Gastroesophageal sphincter (tissue), 4 donors: ENCODE results near the gene RHBDF1. TPM values are rescaled to one million over a fixed set of nuclear protein-coding genes. Genes with fewer than 3 reads are reported as not detected.

Experiments
- ATAC-seq: fragments of 150-250 bp; one replicate; pipeline ENCODE4 v1.9.1; 2016; ENCODE audit warnings: mild to moderate bottlenecking, moderate library complexity
- H3K27ac ChIP-seq, 4 donors: fragments of 200-600 bp; sonication (generic) in 3 of 4; 1 replicate in 3 of 4; 2 replicates in 1 of 4; pipeline ENCODE4 v1.5.1; 2016 to 2019
- H3K27me3 ChIP-seq: fragments of 200-600 bp; sonication (generic); one replicate; pipeline ENCODE4 v1.5.1; 2019
- H3K36me3 ChIP-seq, 2 donors: fragments of 200-600 bp; sonication (generic); one replicate each; pipeline ENCODE4 v1.5.1; 2019; ENCODE audit warnings: control low read depth in 1 of 2
- H3K4me1 ChIP-seq, 3 donors: fragments of 200-600 bp; sonication (generic); 1 replicate in 2 of 3; 2 replicates in 1 of 3; pipeline ENCODE4 v1.5.1; 2016 to 2019; ENCODE audit warnings: control low read depth in 2 of 3
- H3K4me3 ChIP-seq, 2 donors: fragments of 200-600 bp; sonication (generic); one replicate each; pipeline ENCODE4 v1.5.1; 2019; ENCODE audit warnings: mild to moderate bottlenecking in 1 of 2, moderate library complexity in 1 of 2
- H3K9me3 ChIP-seq, 3 donors: fragments of 200-600 bp; sonication (generic); one replicate each; pipeline ENCODE4 v1.5.1; 2017 to 2019; ENCODE audit warnings: control low read depth in 2 of 3
- CTCF ChIP-seq, 4 experiments: fragments of 200-600 bp in 2 of 4; fragments of 450-650 bp in 2 of 4; sonication (generic) in 1 of 4; IDR thresholded peaks; one replicate each; pipeline ENCODE4 v1.5.1; 2017 to 2019; ENCODE audit warnings: antibody characterized with exemption in 4 of 4, mild to moderate bottlenecking in 2 of 4, moderate library complexity in 2 of 4
- EP300 ChIP-seq: sonication (generic); formaldehyde crosslinking; IDR thresholded peaks from one replicate; pipeline ENCODE4 v1.6.1; 2017; ENCODE audit warnings: antibody characterized with exemption, mild to moderate bottlenecking
- POLR2A ChIP-seq, 2 donors: fragments of 450-650 bp; IDR thresholded peaks; one replicate each; pipeline ENCODE4 v1.6.1; 2017; ENCODE audit warnings: antibody characterized with exemption in 2 of 2, mild to moderate bottlenecking in 2 of 2, moderate library complexity in 1 of 2
- POLR2AphosphoS5 ChIP-seq: sonication (generic); formaldehyde crosslinking; IDR thresholded peaks from one replicate; pipeline ENCODE4 v1.6.1; 2017; ENCODE audit warnings: antibody characterized with exemption
- WGBS, 2 donors: methylation state at CpG; one replicate each; pipeline ENCODE4 v1.1.5; 2018; ENCODE audit warnings: low coverage in 1 of 2; 5-methylcytosine and 5-hydroxymethylcytosine counted together
- total RNA-seq, 4 donors: library from RNA; depleted of rRNA; stranded (reverse); fragments of >200 nt; gene quantifications; one replicate each; pipeline ENCODE4 v1.1.0, GENCODE V29; 2016

Gene RHBDF1
- total RNA-seq, 4 donors from 2014 or later: 21.0 to 52.3 (median 33.0) TPM

- no peak for ATAC-seq
- no CpG with 5 or more reads among the region's 18 CpGs for WGBS, 2 donors
- H3K4me3 ChIP-seq: no peak overlapping the region
- TF ChIP-seq EP300 (no peak), POLR2A (IDR thresholded peaks at IDR 0.05) (no peak), POLR2AphosphoS5 (no peak), CTCF (IDR thresholded peaks at IDR 0.05) (no peak)
- H3K27me3 ChIP-seq: no peaks in the 10 kb centered on the region
- H3K9me3 ChIP-seq: no peaks in the 10 kb centered on the region
- peak overlapping the region in 3 of 4 donors; percentile 68 to 72 (median 70) for H3K27ac ChIP-seq
- peaks cover 0 to 35% (median 25%) of the 10 kb centered on the region in 3 donors for H3K4me1 ChIP-seq
- peaks cover 0 to 88% of the 10 kb centered on the region in 2 donors for H3K36me3 ChIP-seq
Observed at GRCh38 chr16:85407-85782, 13.0 kb upstream of the RHBDF1 start.

GRCh38 chr16:84718-85406 is 12.4 kb upstream of the RHBDF1 start:
- peak; percentile 89 for ATAC-seq
- Histone ChIP-seq H3K4me1 (peaks cover 0 to 40% (median 25%) of the 10 kb centered on the region in 3 donors), H3K27ac (peak overlapping the region in 3 of 4 donors; percentile 68 to 72 (median 70)), H3K36me3 (peaks cover 0 to 88% of the 10 kb centered on the region in 2 donors), H3K9me3 (no peaks in the 10 kb centered on the region), H3K27me3 (no peaks in the 10 kb centered on the region), H3K4me3 (no peak overlapping the region)
- WGBS, 2 donors: 0% methylated on average over 1 of the region's 7 CpGs; no CpG with 5 or more reads in 1 of the 2 donors
- TF ChIP-seq POLR2A (IDR thresholded peaks at IDR 0.05) (no peak), POLR2AphosphoS5 (peak; percentile 57)

- H3K4me1 ChIP-seq: peaks cover 0 to 48% (median 31%) of the 10 kb centered on the region in 3 donors
- no peaks in the 10 kb centered on the region for H3K9me3 ChIP-seq
- no peak for TF ChIP-seq CTCF (IDR thresholded peaks at IDR 0.05)
- no peaks in the 10 kb centered on the region for H3K27me3 ChIP-seq
- H3K27ac ChIP-seq: peak overlapping the region in 3 of 4 donors; percentile 68 to 72 (median 70)
- H3K4me3 ChIP-seq: no peak overlapping the region
- ATAC-seq: no peak
- peaks cover 0 to 86% of the 10 kb centered on the region in 2 donors for H3K36me3 ChIP-seq
- WGBS, 2 donors: 56 to 64% methylated on average over 7 to 9 of the region's 21 CpGs
Observed at GRCh38 chr16:83781-84615, 11.6 kb upstream of the RHBDF1 start.

GRCh38 chr16:83060-83603 is 10.7 kb upstream of the RHBDF1 start:
- H3K9me3 ChIP-seq: no peaks in the 10 kb centered on the region
- H3K27ac ChIP-seq: peak overlapping the region in 1 of 4 donors; percentile 68
- no peak for TF ChIP-seq CTCF (IDR thresholded peaks at IDR 0.05)
- no peak for TF ChIP-seq EP300
- TF ChIP-seq POLR2AphosphoS5: no peak
- TF ChIP-seq POLR2A (IDR thresholded peaks at IDR 0.05): no peak
- H3K36me3 ChIP-seq: peaks cover 0 to 78% of the 10 kb centered on the region in 2 donors
- no peaks in the 10 kb centered on the region for H3K27me3 ChIP-seq
- peaks cover 0 to 55% (median 37%) of the 10 kb centered on the region in 3 donors for H3K4me1 ChIP-seq
- no CpG with 5 or more reads among the region's 31 CpGs for WGBS, 2 donors
- ATAC-seq: no peak
- H3K4me3 ChIP-seq: no peak overlapping the region
